Activated CD8-positive, alpha-beta T cell treated with anti-CD3 and anti-CD28 coated beads for 36 hours (primary cell): ENCODE data around the gene INKA2. TPM values are rescaled to one million over a fixed set of nuclear protein-coding genes. Genes with fewer than 3 reads are reported as not detected.

Source experiments
- ATAC-seq: fragments of 200-7000 bp; cut with Tn5 transposase; one replicate; pipeline ENCODE4 v1.10.0; 2021; ENCODE audit warnings: mild to moderate bottlenecking, moderate library complexity
- CTCF ChIA-PET: fragments of 350-600 bp; sonication (Branson Sonifier 250); formaldehyde crosslinking; loops from one replicate; lab custom pipeline; 2021; ENCODE audit warnings: antibody characterized with exemption; lab: Charles Lee
- POLR2A ChIA-PET: fragments of 350-600 bp; sonication (Branson Sonifier 250); formaldehyde crosslinking; loops from one replicate; lab custom pipeline; 2021; ENCODE audit warnings: antibody characterized with exemption; lab: Charles Lee
- DNase-seq: peaks from one replicate; pipeline ENCODE4 v3.0.0-alpha.2; 2020
- H3K27ac Mint-ChIP-seq: one replicate; pipeline ENCODE4 v1.8.0; 2021; ENCODE audit warnings: mild to moderate bottlenecking, mixed read lengths
- H3K27me3 Mint-ChIP-seq: one replicate; pipeline ENCODE4 v1.8.0; 2021; ENCODE audit warnings: mixed read lengths
- H3K36me3 Mint-ChIP-seq: one replicate; pipeline ENCODE4 v1.8.0; 2021; ENCODE audit warnings: low read depth, mixed read lengths
- H3K4me1 Mint-ChIP-seq: one replicate; pipeline ENCODE4 v1.8.0; 2021; ENCODE audit warnings: low read depth, mixed read lengths
- H3K4me3 Mint-ChIP-seq: one replicate; pipeline ENCODE4 v1.8.0; 2021; ENCODE audit warnings: mild to moderate bottlenecking, moderate library complexity, mixed read lengths
- H3K9me3 Mint-ChIP-seq: one replicate; pipeline ENCODE4 v1.8.0; 2021; ENCODE audit warnings: mixed read lengths
- intact Hi-C: fragments of 100-400 bp; cut with micrococcal nuclease; formaldehyde crosslinking; loops from one replicate; pipeline ENCODE4 v1.10.0; 2022
- total RNA-seq, 2 experiments: library from RNA; stranded (reverse); gene quantifications; one replicate each; pipeline ENCODE4 v1.2.3, GENCODE V29; 2021
- TF ChIP-seq, protein P1 (sequence below): fragments of 200-600 bp; IDR thresholded peaks from one replicate; pipeline ENCODE4 v1.8.0; 2022; ENCODE audit warnings: antibody characterized with exemption, mild to moderate bottlenecking

Gene INKA2
- total RNA-seq, 2 experiments from 2014 or later: 1.7 to 2.3 TPM

DNA sequence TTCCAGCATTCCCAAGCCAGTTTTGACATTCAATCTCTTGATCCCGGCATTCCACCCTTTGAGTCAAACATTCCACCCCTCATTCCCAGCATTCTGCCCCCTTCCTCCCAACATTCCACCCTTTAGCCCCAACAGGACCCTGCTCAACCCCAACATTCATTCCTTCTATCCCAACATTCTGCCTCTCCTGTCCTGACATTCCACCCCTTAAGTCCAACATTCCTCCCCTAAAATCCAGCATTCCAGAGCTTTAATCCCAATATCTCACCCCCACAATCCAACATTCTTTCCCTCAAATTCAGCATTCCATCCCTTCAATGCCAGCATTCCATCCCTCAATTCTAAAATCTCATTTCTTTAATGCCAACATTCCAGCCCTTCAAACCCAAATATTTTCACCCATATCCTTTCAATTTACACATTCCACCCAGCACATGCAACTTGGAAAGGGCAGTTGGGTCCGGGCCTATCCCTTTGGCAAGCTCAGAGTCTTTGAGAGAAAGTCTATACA lies 39.4 kb upstream of the INKA2 start:
- H3K4me3 Mint-ChIP-seq: no peak overlapping the region
- ChIA-PET CTCF (interaction anchor here (0.6 kb wide), 1 partner anchor 9 kb away, joined by 4 read pairs; no protein-coding TSS in a partner anchor), POLR2A (no interaction called here)
- no peaks in the 10 kb centered on the region for H3K4me1 Mint-ChIP-seq
- no peak for ATAC-seq
- H3K36me3 Mint-ChIP-seq: no peaks in the 10 kb centered on the region
- DNase-seq: no peak
- TF ChIP-seq, protein P1, sequence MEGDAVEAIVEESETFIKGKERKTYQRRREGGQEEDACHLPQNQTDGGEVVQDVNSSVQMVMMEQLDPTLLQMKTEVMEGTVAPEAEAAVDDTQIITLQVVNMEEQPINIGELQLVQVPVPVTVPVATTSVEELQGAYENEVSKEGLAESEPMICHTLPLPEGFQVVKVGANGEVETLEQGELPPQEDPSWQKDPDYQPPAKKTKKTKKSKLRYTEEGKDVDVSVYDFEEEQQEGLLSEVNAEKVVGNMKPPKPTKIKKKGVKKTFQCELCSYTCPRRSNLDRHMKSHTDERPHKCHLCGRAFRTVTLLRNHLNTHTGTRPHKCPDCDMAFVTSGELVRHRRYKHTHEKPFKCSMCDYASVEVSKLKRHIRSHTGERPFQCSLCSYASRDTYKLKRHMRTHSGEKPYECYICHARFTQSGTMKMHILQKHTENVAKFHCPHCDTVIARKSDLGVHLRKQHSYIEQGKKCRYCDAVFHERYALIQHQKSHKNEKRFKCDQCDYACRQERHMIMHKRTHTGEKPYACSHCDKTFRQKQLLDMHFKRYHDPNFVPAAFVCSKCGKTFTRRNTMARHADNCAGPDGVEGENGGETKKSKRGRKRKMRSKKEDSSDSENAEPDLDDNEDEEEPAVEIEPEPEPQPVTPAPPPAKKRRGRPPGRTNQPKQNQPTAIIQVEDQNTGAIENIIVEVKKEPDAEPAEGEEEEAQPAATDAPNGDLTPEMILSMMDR: no peak
- H3K27me3 Mint-ChIP-seq: no peaks in the 10 kb centered on the region
- H3K27ac Mint-ChIP-seq: no peak overlapping the region
- intact Hi-C loops: no loop called here
- no peaks in the 10 kb centered on the region for H3K9me3 Mint-ChIP-seq

DNA sequence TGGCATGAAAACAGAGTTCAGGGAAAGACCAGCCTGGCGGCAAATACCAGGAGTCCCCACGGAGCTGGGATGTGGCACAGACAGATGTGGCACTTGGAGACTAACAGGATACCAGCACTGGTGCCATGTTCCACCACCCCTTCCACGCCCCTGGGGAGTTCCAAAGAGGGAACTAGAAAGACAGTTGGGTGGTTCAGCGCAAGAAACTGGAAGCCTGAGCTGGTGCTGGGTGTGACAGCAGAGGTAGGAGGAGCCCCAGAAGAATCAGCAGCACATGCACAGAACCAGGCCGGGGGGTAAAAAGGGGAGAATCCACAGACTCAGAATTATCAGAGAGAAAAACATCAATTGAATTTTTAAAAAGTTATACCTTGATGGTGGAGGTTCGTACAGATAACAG lies 38.9 kb upstream of the INKA2 start:
- ChIA-PET POLR2A (no interaction called here), CTCF (interaction anchor here (0.6 to 1.1 kb wide), 2 partner anchors 8 to 31 kb away, joined by 3 to 4 read pairs; no protein-coding TSS in a partner anchor)
- H3K36me3 Mint-ChIP-seq: no peaks in the 10 kb centered on the region
- no peak overlapping the region for H3K4me3 Mint-ChIP-seq
- H3K27ac Mint-ChIP-seq: no peak overlapping the region
- H3K27me3 Mint-ChIP-seq: no peaks in the 10 kb centered on the region
- TF ChIP-seq, protein P1: no peak
- H3K4me1 Mint-ChIP-seq: no peaks in the 10 kb centered on the region
- intact Hi-C loops: no loop called here
- DNase-seq (no peak), ATAC-seq (no peak)
- no peaks in the 10 kb centered on the region for H3K9me3 Mint-ChIP-seq

DNA sequence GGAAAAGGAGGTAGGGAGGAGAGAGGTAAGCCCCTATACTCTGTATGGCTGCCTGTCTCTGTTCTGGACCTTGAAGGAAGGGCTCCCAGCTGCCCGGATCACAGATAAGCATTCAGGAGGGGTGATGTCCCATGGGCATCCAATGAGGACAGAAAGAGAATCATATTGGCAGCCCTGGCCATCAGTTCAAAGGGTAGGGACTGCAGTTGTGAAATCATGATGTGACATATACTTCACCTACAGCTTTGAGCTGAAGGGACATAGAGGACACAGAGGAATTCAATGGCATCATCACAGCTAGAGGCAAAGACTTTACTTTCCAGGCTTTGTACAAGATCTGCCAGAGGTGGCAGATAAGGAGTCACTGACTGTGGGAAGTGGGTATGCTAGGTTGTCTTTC lies 38.1 kb upstream of the INKA2 start:
- TF ChIP-seq, protein P1: no peak
- Mint-ChIP-seq H3K36me3 (no peaks in the 10 kb centered on the region), H3K9me3 (no peaks in the 10 kb centered on the region), H3K4me1 (no peaks in the 10 kb centered on the region), H3K4me3 (no peak overlapping the region), H3K27me3 (no peaks in the 10 kb centered on the region), H3K27ac (no peak overlapping the region)
- intact Hi-C loops: no loop called here
- ChIA-PET CTCF (interaction anchor here (1.1 kb wide), 1 partner anchor 30 kb away, joined by 3 read pairs; no protein-coding TSS in a partner anchor), POLR2A (no interaction called here)
- no peak for ATAC-seq
- no peak for DNase-seq

DNA sequence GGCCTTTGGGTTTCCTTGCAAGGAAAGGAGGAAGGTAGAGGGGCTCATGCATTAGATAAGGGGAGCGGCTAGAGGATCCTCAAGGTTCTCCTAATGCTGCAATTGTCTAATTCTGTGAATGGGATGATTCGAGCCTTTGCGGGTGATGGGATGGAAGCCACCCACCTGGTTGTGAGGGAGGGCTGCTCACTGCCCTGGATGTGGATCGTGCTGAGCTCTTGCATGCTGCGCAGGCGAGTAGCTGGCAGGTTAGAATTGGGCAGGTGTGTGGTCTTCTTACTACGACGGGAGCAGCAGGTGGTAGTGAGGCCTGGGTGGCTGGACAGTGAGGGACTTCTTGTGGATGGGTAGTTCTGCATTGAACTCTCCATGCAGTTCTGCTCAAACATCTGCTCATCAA lies 37.7 kb upstream of the INKA2 start:
- H3K4me1 Mint-ChIP-seq: no peaks in the 10 kb centered on the region
- TF ChIP-seq, protein P1: no peak
- POLR2A ChIA-PET: no interaction called here
- CTCF ChIA-PET: interaction anchor here (1.1 kb wide), 1 partner anchor 30 kb away, joined by 3 read pairs; no protein-coding TSS in a partner anchor
- H3K9me3 Mint-ChIP-seq: no peaks in the 10 kb centered on the region
- no peaks in the 10 kb centered on the region for H3K27me3 Mint-ChIP-seq
- DNase-seq (no peak), ATAC-seq (no peak)
- no peak overlapping the region for H3K4me3 Mint-ChIP-seq
- intact Hi-C loops: no loop called here
- no peaks in the 10 kb centered on the region for H3K36me3 Mint-ChIP-seq
- H3K27ac Mint-ChIP-seq: no peak overlapping the region

DNA sequence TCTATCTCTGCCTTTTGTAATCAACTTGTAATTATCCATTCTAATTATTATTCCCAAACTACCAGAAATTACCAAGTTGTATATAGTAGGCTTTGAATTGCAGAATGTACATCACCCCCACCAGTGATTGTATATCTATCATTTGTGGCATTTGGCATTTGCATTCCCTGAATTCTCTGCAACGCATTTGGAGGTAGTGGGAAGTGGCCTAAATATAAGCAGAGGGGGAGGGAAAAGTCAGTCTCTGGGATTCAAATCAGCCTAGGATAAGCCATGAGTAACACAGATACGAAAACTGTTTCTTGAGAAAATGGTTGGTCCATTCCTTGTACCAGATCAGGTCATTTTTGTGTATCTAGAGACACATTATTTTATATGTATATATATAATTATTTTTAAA lies 37.2 kb upstream of the INKA2 start:
- intact Hi-C loops: no loop called here
- H3K27ac Mint-ChIP-seq: no peak overlapping the region
- no peak for DNase-seq
- H3K4me1 Mint-ChIP-seq: no peaks in the 10 kb centered on the region
- no peaks in the 10 kb centered on the region for H3K36me3 Mint-ChIP-seq
- POLR2A ChIA-PET: interaction anchor here (0.7 kb wide), 1 partner anchor 391 kb away, joined by 3 read pairs; no protein-coding TSS in a partner anchor
- ATAC-seq: no peak
- H3K27me3 Mint-ChIP-seq: no peaks in the 10 kb centered on the region
- TF ChIP-seq, protein P1: no peak
- H3K4me3 Mint-ChIP-seq: no peak overlapping the region
- H3K9me3 Mint-ChIP-seq: no peaks in the 10 kb centered on the region
- CTCF ChIA-PET: no interaction called here
